Thyroid gland (tissue), 4 donors: ENCODE data around the gene PPP1R13B. TPM values are rescaled to one million over a fixed set of nuclear protein-coding genes. Genes with fewer than 3 reads are reported as not detected.

Experiments used
- DNase-seq, 2 donors: peaks; one replicate each; pipeline ENCODE4 v3.0.0-alpha.2; 2019
- H3K27ac ChIP-seq, 3 donors: fragments of 200-600 bp; sonication (generic); 1 replicate in 2 of 3; 2 replicates in 1 of 3; pipeline ENCODE4 v1.5.1; 2016 to 2019; ENCODE audit warnings: mild to moderate bottlenecking in 1 of 3, moderate library complexity in 1 of 3
- H3K27me3 ChIP-seq: fragments of 200-600 bp; sonication (generic); one replicate; pipeline ENCODE4 v1.5.1; 2019
- H3K36me3 ChIP-seq, 2 donors: fragments of 200-600 bp; sonication (generic); one replicate each; pipeline ENCODE4 v1.5.1; 2016 to 2019
- H3K4me1 ChIP-seq, 2 donors: fragments of 200-600 bp; sonication (generic); one replicate each; pipeline ENCODE4 v1.5.1; 2017 to 2019
- H3K4me3 ChIP-seq, 3 donors: fragments of 200-600 bp; sonication (generic); replicated peaks in 1 of 3; 1 replicate in 2 of 3; 2 replicates in 1 of 3; pipeline ENCODE4 v1.5.1; 2016; ENCODE audit warnings: mild to moderate bottlenecking in 1 of 3
- H3K9me3 ChIP-seq: fragments of 200-600 bp; sonication (generic); one replicate; pipeline ENCODE4 v1.5.1; 2017
- CTCF ChIP-seq, 6 experiments: fragments of 200-600 bp in 3 of 6; fragments of 450-650 bp in 3 of 6; sonication (generic) in 3 of 6; IDR thresholded peaks; one replicate each; pipeline ENCODE4 v1.5.1; 2016 to 2019; ENCODE audit warnings: antibody characterized with exemption in 6 of 6, mild to moderate bottlenecking in 2 of 6, inconsistent platforms in 1 of 6, moderate library complexity in 1 of 6
- POLR2A ChIP-seq, 2 donors: fragments of 450-650 bp; IDR thresholded peaks; one replicate each; pipeline ENCODE4 v1.6.1; 2017; ENCODE audit warnings: antibody characterized with exemption in 2 of 2, mild to moderate bottlenecking in 2 of 2, moderate library complexity in 1 of 2
- WGBS, 2 donors: methylation state at CpG; one replicate each; pipeline ENCODE4 v1.1.5; 2017; 5-methylcytosine and 5-hydroxymethylcytosine counted together
- intact Hi-C: fragments of 100-400 bp; cut with DNase I; formaldehyde crosslinking; loops from one replicate; pipeline ENCODE4 v1.15.1; 2023
- total RNA-seq, 4 donors: library from RNA; depleted of rRNA; stranded (reverse); fragments of >200 nt; gene quantifications; one replicate each; pipeline ENCODE4 v1.2.3, GENCODE V29; 2016

Gene PPP1R13B
- total RNA-seq, 4 donors from 2014 or later = 77.0 to 131 (median 81.8) TPM

DNA sequence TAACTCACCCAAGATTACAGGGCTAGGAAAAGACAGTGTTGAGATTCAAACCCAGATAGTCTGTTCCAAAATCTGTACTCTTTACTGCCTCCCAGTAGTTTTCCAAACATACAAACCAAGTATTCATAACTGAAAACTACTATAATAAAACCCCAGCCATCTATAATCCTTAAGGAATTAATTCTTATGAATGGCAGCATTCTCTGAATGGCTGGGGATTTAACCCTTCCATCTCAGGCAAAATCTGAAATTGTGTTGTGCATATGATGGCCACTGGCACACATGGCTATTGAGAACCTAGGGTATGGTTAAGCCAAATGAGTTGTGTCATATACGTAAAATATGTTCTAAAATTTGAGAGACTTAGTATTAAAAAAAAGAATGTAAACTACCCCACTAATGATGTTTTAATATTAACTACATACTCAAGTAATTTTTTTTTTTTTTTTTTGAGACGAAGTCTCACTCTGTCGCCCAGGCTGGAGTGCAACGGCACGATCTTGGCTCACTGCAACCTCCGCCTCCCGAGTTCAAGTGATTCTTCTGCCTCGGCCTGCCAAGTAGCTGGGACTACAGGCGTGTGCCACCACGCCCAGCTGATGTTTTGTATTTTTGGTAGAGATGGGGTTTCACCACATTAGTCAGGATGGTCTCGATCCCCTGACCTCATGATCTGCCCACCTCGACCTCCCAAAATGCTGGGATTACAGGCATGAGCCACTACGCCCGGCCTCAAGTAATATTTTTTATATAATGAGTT is 16.7 kb downstream of the PPP1R13B start:
- Histone ChIP-seq H3K4me1 (peaks cover 44 to 47% of the 10 kb centered on the region in 2 donors), H3K36me3 (no peaks in the 10 kb centered on the region), H3K4me3 (no peak overlapping the region), H3K27ac (peak overlapping the region; percentile 11 to 54 (median 17)), H3K27me3 (no peaks in the 10 kb centered on the region), H3K9me3 (no peaks in the 10 kb centered on the region)
- 76 to 77% methylated on average over 14 of the region's 14 CpGs for WGBS, 2 donors
- peak; percentile 31 to 45 for DNase-seq
- intact Hi-C loops = no loop called here
- TF ChIP-seq CTCF (IDR thresholded peaks at IDR 0.05) (no peak), POLR2A (IDR thresholded peaks at IDR 0.05) (no peak)

DNA sequence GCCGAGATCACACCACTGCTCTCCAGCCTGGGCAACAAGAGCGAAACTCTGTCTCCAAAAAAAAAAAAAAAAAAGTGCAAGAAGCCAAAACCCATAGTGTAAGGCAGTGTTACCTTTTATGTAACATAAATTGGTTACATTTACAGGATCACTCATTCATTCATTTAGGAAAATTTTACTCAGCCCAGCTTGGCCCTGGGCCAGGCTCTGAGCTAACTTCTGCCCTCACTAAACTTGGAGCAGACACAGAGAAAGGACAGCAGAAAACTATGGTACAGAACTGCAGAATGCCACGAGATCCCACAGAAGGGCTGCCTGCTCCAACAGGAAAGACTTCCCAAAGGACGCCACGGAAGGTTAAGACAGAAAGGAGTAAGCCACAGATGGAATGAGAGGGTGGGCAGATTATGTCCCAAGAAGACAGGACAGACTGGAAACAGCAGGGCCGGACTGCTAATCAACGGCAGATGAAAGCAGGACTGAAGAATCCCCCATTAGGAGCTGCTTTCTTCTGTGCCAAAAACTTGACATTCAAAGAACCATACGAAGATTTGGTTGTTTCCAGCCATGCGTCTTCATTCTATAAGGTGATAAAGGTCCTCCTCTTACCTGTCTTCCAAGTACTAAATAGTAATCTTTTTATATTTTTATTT is 18.9 kb downstream of the PPP1R13B start:
- Histone ChIP-seq H3K4me3 (no peak overlapping the region), H3K4me1 (peaks cover 54 to 58% of the 10 kb centered on the region in 2 donors), H3K27me3 (no peaks in the 10 kb centered on the region), H3K36me3 (no peaks in the 10 kb centered on the region), H3K27ac (peak overlapping the region; percentile 4 to 48 (median 43)), H3K9me3 (no peaks in the 10 kb centered on the region)
- 39 to 42% methylated on average over 9 of the region's 9 CpGs for whole genome bisulfite sequencing, 2 donors
- DNase-seq = peak; percentile 26 to 51
- TF ChIP-seq POLR2A (IDR thresholded peaks at IDR 0.05) (no peak), CTCF (IDR thresholded peaks at IDR 0.05) (no peak)
- intact Hi-C loops = no loop called here

GRCh38 chr14:103825101-103825500 is 22.3 kb downstream of the PPP1R13B start:
- peak overlapping the region; percentile 53 to 68 (median 65) for H3K27ac ChIP-seq
- H3K4me3 ChIP-seq = no peak overlapping the region
- peaks cover 56 to 65% of the 10 kb centered on the region in 2 donors for H3K4me1 ChIP-seq
- no peaks in the 10 kb centered on the region for H3K9me3 ChIP-seq
- intact Hi-C loops = no loop called here
- no peaks in the 10 kb centered on the region for H3K36me3 ChIP-seq
- 22% methylated on average over 3 of the region's 3 CpGs for WGBS, 2 donors
- no peak for DNase-seq
- no peak for TF ChIP-seq POLR2A (IDR thresholded peaks at IDR 0.05)
- TF ChIP-seq CTCF (IDR thresholded peaks at IDR 0.05) = no peak
- no peaks in the 10 kb centered on the region for H3K27me3 ChIP-seq

DNA sequence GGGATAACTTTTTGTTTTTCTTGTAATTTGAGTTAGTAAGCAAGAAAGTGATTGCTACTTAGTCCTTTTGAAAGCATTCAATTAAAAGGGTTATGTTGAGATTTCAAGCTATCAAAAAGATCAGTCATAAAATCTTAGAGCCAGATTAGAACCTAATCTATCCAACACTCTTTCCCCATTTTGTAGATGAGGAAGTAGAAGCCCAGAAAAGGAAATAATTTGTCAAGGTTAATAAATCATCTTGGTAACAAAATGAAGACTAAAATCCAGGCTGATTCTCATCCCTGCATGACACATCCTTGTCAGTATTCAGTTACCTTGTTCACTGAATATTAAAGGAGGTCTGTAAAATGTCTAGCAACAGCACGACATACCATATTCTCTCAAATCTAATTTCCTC is 26.5 kb downstream of the PPP1R13B start:
- DNase-seq = no peak
- Histone ChIP-seq H3K4me3 (no peak overlapping the region), H3K27ac (peak overlapping the region; percentile 13 to 86 (median 63)), H3K36me3 (no peaks in the 10 kb centered on the region), H3K27me3 (no peaks in the 10 kb centered on the region), H3K9me3 (no peaks in the 10 kb centered on the region), H3K4me1 (peaks cover 57 to 78% of the 10 kb centered on the region in 2 donors)
- 70 to 71% methylated on average over 1 of the region's 1 CpG for WGBS, 2 donors
- TF ChIP-seq CTCF (IDR thresholded peaks at IDR 0.05) (no peak), POLR2A (IDR thresholded peaks at IDR 0.05) (no peak)
- intact Hi-C loops = no loop called here

DNA sequence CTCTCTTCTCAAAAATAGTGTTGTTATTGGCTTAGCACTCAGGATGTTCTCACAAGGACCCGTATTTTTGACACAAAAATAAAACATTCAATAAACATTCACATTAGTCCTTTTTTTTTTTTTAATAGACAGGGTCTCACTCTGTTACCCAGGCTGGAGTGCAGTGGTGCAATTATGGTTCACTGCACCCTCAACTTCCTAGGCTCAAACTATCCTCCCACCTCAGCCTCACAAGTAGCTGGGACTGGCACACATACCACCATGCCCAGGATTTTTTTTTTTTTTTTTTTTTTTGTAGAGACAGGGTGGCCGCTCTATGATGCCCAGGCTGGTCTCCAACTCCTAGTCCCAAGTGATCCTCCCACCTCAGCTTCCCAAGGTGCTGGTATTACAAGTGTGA is 27.0 kb downstream of the PPP1R13B start:
- H3K4me3 ChIP-seq = no peak overlapping the region
- intact Hi-C loops = no loop called here
- peaks cover 52 to 75% of the 10 kb centered on the region in 2 donors for H3K4me1 ChIP-seq
- no peaks in the 10 kb centered on the region for H3K9me3 ChIP-seq
- 12% methylated on average over 2 of the region's 2 CpGs for WGBS, 2 donors
- H3K36me3 ChIP-seq = no peaks in the 10 kb centered on the region
- peak overlapping the region; percentile 63 to 86 (median 73) for H3K27ac ChIP-seq
- no peak for TF ChIP-seq POLR2A (IDR thresholded peaks at IDR 0.05)
- TF ChIP-seq CTCF (IDR thresholded peaks at IDR 0.05) = no peak
- H3K27me3 ChIP-seq = no peaks in the 10 kb centered on the region
- peak; percentile 44 to 65 for DNase-seq
